HepG2 (cell line): ENCODE data around the gene HIF1AN. TPM values are rescaled to one million over a fixed set of nuclear protein-coding genes. Genes with fewer than 3 reads are reported as not detected.

ENCODE experiments used
- ATRX ChIP-seq: sonication (generic); formaldehyde crosslinking; IDR thresholded peaks from 2 replicates; pipeline ENCODE4 v1.4.0; 2020; ENCODE audit warnings: missing genetic modification reagents, borderline replicate concordance
- CENPX ChIP-seq: sonication (generic); formaldehyde crosslinking; IDR thresholded peaks from 2 replicates; pipeline ENCODE4 v1.9.0; 2021; ENCODE audit warnings: mild to moderate bottlenecking, missing genetic modification reagents, moderate library complexity
- HDAC1 ChIP-seq: sonication (generic); formaldehyde crosslinking; IDR thresholded peaks from 2 replicates; pipeline ENCODE4 v1.5.1; 2020; ENCODE audit warnings: mild to moderate bottlenecking, missing genetic modification reagents
- HOXA9 ChIP-seq: sonication (generic); formaldehyde crosslinking; IDR thresholded peaks from 2 replicates; pipeline ENCODE4 v1.8.1; 2022; ENCODE audit warnings: missing genetic modification reagents, mild to moderate bottlenecking, moderate library complexity, borderline replicate concordance
- IKZF1 ChIP-seq: fragments of 450-650 bp; IDR thresholded peaks from 2 replicates; pipeline ENCODE4 v1.7.1; 2016
- MAFG ChIP-seq: sonication (generic); formaldehyde crosslinking; IDR thresholded peaks from 2 replicates; pipeline ENCODE4 v1.5.1; 2020; ENCODE audit warnings: mild to moderate bottlenecking, missing genetic modification reagents
- MBD4 ChIP-seq: IDR thresholded peaks from 2 replicates; pipeline ENCODE4 v1.6.1; 2012; ENCODE audit warnings: low read length, inconsistent platforms, borderline replicate concordance
- NCOA5 ChIP-seq: sonication (generic); formaldehyde crosslinking; IDR thresholded peaks from 2 replicates; pipeline ENCODE4 v1.4.0; 2020; ENCODE audit warnings: missing genetic modification reagents
- NFKBIZ ChIP-seq: IDR thresholded peaks from 2 replicates; pipeline ENCODE4 v1.6.1; 2018; ENCODE audit warnings: missing genetic modification reagents, missing compliant biosample characterization
- NR1H2 ChIP-seq: sonication (generic); formaldehyde crosslinking; IDR thresholded peaks from 2 replicates; pipeline ENCODE4 v1.8.1; 2022; ENCODE audit warnings: low read depth, missing genetic modification reagents, borderline replicate concordance
- RBM22 ChIP-seq: fragments of 200-400 bp; formaldehyde crosslinking; optimal IDR thresholded peaks from 2 replicates; pipeline ENCODE3; 2017; ENCODE audit warnings: mild to moderate bottlenecking, low read length, moderate library complexity
- RNF2 ChIP-seq: fragments of 450-650 bp; conservative IDR thresholded peaks from 2 replicates; pipeline ENCODE4 v1.6.1; 2016; ENCODE audit warnings: low read depth
- SMAD9 ChIP-seq: sonication (generic); formaldehyde crosslinking; IDR thresholded peaks from 2 replicates; pipeline ENCODE4 v1.5.1; 2020; ENCODE audit warnings: mild to moderate bottlenecking, missing genetic modification reagents
- SOX13 ChIP-seq, 3 experiments: fragments of 450-650 bp in 1 of 3; sonication (generic) in 1 of 3; formaldehyde crosslinking in 1 of 3; IDR thresholded peaks in 2 of 3; conservative IDR thresholded peaks in 1 of 3; 2 replicates each; pipeline versions ENCODE4 v1.5.0 to v1.6.1; 2016 to 2020; ENCODE audit warnings: antibody characterized with exemption in 1 of 3, mild to moderate bottlenecking in 1 of 3, missing compliant biosample characterization in 1 of 3, missing genetic modification reagents in 1 of 3, moderate library complexity in 1 of 3
- SP5 ChIP-seq: IDR thresholded peaks from 2 replicates; pipeline ENCODE4 v1.6.1; 2016; ENCODE audit warnings: low read depth, borderline replicate concordance
- ZBTB1 ChIP-seq: sonication (generic); formaldehyde crosslinking; IDR thresholded peaks from 2 replicates; pipeline ENCODE4 v1.4.0; 2020; ENCODE audit warnings: missing genetic modification reagents, borderline replicate concordance
- ZBTB21 ChIP-seq: sonication (generic); formaldehyde crosslinking; IDR thresholded peaks from 2 replicates; pipeline ENCODE4 v1.4.0; 2020; ENCODE audit warnings: missing genetic modification reagents
- ZFAT ChIP-seq: sonication (generic); formaldehyde crosslinking; conservative IDR thresholded peaks from 2 replicates; pipeline ENCODE4 v1.8.1; 2023; ENCODE audit warnings: missing genetic modification reagents, inconsistent platforms
- ZFP36 ChIP-seq: fragments of 150-350 bp; IDR thresholded peaks from 2 replicates; pipeline ENCODE4 v1.6.1; 2018; ENCODE audit warnings: borderline replicate concordance, low read length, low read depth; ENCODE audit not compliant: partially characterized antibody
- ZHX1 ChIP-seq: sonication (generic); formaldehyde crosslinking; IDR thresholded peaks from 2 replicates; pipeline ENCODE4 v1.8.1; 2022; ENCODE audit warnings: low read depth, mild to moderate bottlenecking, missing genetic modification reagents
- ZNF180 ChIP-seq: sonication (generic); formaldehyde crosslinking; IDR thresholded peaks from 2 replicates; pipeline ENCODE4 v1.4.0; 2020; ENCODE audit warnings: low read depth, missing genetic modification reagents, borderline replicate concordance
- ZNF329 ChIP-seq: sonication (generic); formaldehyde crosslinking; IDR thresholded peaks from 2 replicates; pipeline ENCODE4 v1.9.0; 2021; ENCODE audit warnings: low read depth, mild to moderate bottlenecking, missing genetic modification reagents
- ZNF589 ChIP-seq: sonication (generic); formaldehyde crosslinking; conservative IDR thresholded peaks from 2 replicates; pipeline ENCODE4 v1.8.0; 2022; ENCODE audit warnings: mild to moderate bottlenecking, moderate library complexity, missing genetic modification reagents
- ZSCAN12 ChIP-seq: sonication (generic); formaldehyde crosslinking; IDR thresholded peaks from 2 replicates; pipeline ENCODE4 v1.9.0; 2021; ENCODE audit warnings: mild to moderate bottlenecking, missing genetic modification reagents
- polyA plus RNA-seq, 8 experiments: library from polyadenylated mRNA; depleted of rRNA in 3 of 8; stranded (reverse) in 7 of 8; unstranded in 1 of 8; fragments of >200 nt; fragmentation: Illumina TruSeq in 4 of 8; extraction: Trizol in 4 of 8; gene quantifications; 2 replicates each; pipeline versions ENCODE4 v1.2.1 to v1.2.3, GENCODE V29; 2011 to 2016; ENCODE audit warnings: low read depth in 4 of 8, missing spikeins in 1 of 8, mixed read lengths in 1 of 8; ENCODE audit not compliant: insufficient read depth in 1 of 8
- total RNA-seq, 5 experiments: library from RNA; depleted of rRNA; stranded (reverse); fragments of >200 nt; fragmentation: Illumina TruSeq; extraction: Trizol; gene quantifications; 2 replicates each; pipeline ENCODE4 v1.2.3, GENCODE V29; 2016; ENCODE audit warnings: low read depth in 1 of 5
- TF ChIP-seq, protein P1 (sequence below): sonication (generic); formaldehyde crosslinking; IDR thresholded peaks from 2 replicates; pipeline ENCODE4 v1.8.0; 2022; ENCODE audit warnings: missing genetic modification reagents, mild to moderate bottlenecking, borderline replicate concordance
- TF ChIP-seq, protein P2 (sequence below): sonication (generic); formaldehyde crosslinking; IDR thresholded peaks from 2 replicates; pipeline ENCODE4 v1.5.0; 2020; ENCODE audit warnings: missing genetic modification reagents

The HIF1AN gene
- total and polyA plus RNA-seq, 2 of the 13 experiments (the other 11 are each of a cell fraction or from before 2014, with no cell fraction given) = 8.6 to 10.7 TPM

GRCh38 chr10:100562008-100562672 lies 26.4 kb downstream of the HIF1AN start (continued):
- TF ChIP-seq ZFP36 (no peak), NR1H2 (no peak), NFKBIZ (no peak), ZNF180 (no peak), ZFAT (CRISPR knock-in tag) (no peak), ZBTB1 (CRISPR knock-in tag) (no peak), HOXA9 (CRISPR knock-in tag) (no peak), MAFG (CRISPR knock-in tag) (no peak), ZBTB21 (CRISPR knock-in tag) (no peak), SMAD9 (CRISPR knock-in tag) (no peak), SOX13 (IDR thresholded peaks at IDR 0.05) (no peak), SOX13 (CRISPR knock-in tag; conservative IDR thresholded peaks at IDR 0.05 in 1 of 2, IDR thresholded peaks at IDR 0.05 in 1 of 2) (no peak), ZNF329 (CRISPR knock-in tag) (no peak), ATRX (no peak), CENPX (CRISPR knock-in tag) (no peak), ZHX1 (CRISPR knock-in tag) (0 out of 2 replicates have a peak, but pooled peaks have one; percentile 49), HDAC1 (CRISPR knock-in tag) (no peak), RNF2 (0 out of 2 replicates have a peak, but pooled peaks have one; percentile 29), IKZF1 (no peak), NCOA5 (CRISPR knock-in tag) (no peak), ZSCAN12 (CRISPR knock-in tag) (no peak), RBM22 (no peak), ZNF589 (no peak), MBD4 (no peak), SP5 (CRISPR knock-in tag) (no peak)
- TF ChIP-seq, protein P1, sequence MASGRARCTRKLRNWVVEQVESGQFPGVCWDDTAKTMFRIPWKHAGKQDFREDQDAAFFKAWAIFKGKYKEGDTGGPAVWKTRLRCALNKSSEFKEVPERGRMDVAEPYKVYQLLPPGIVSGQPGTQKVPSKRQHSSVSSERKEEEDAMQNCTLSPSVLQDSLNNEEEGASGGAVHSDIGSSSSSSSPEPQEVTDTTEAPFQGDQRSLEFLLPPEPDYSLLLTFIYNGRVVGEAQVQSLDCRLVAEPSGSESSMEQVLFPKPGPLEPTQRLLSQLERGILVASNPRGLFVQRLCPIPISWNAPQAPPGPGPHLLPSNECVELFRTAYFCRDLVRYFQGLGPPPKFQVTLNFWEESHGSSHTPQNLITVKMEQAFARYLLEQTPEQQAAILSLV (CRISPR knock-in tag) = peak; percentile 28; the same call in 1 of the 2 replicates
- TF ChIP-seq, protein P2, sequence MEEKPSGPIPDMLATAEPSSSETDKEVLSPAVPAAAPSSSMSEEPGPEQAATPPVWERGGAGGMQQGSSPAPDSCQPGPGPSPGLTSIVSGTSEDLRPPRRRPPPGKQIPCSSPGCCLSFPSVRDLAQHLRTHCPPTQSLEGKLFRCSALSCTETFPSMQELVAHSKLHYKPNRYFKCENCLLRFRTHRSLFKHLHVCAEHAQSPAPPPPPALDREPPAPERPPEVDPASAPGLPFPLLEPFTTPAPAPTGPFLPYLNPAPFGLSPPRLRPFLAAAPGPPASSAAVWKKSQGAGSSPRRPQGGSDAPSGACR (CRISPR knock-in tag) = no peak
